H9 (cell line): ENCODE measurements around the gene PFKP. TPM values are rescaled to one million over a fixed set of nuclear protein-coding genes. Genes with fewer than 3 reads are reported as not detected.

ENCODE experiments used
- DNase-seq: peaks from one replicate; pipeline ENCODE4 v3.0.0-alpha.2; 2017
- H2AFZ ChIP-seq: one replicate; pipeline ENCODE4 v1.6.1; 2013; ENCODE audit warnings: mild to moderate bottlenecking, low read length, control low read depth, moderate library complexity
- H2AK5ac ChIP-seq: 2 replicates; pipeline ENCODE4 v1.6.1; 2013; ENCODE audit warnings: low read length, control low read depth, mixed read lengths; ENCODE audit not compliant: insufficient read length
- H2BK120ac ChIP-seq: one replicate; pipeline ENCODE4 v1.6.1; 2013; ENCODE audit warnings: low read depth, mild to moderate bottlenecking, low read length, control low read depth, inconsistent platforms; ENCODE audit not compliant: poor library complexity, severe bottlenecking
- H2BK12ac ChIP-seq: 2 replicates; pipeline ENCODE4 v1.6.1; 2013; ENCODE audit warnings: low read length, control low read depth, mixed read lengths, low read depth; ENCODE audit not compliant: insufficient read length
- H2BK15ac ChIP-seq: 2 replicates; pipeline ENCODE4 v1.6.1; 2013; ENCODE audit warnings: low read depth, low read length, control low read depth
- H2BK20ac ChIP-seq: one replicate; pipeline ENCODE4 v1.6.1; 2013; ENCODE audit warnings: low read depth, mild to moderate bottlenecking, low read length, control low read depth, inconsistent platforms; ENCODE audit not compliant: poor library complexity, severe bottlenecking
- H2BK5ac ChIP-seq: 2 replicates; pipeline ENCODE4 v1.6.1; 2013; ENCODE audit warnings: low read length, control low read depth, mixed read lengths; ENCODE audit not compliant: insufficient read length
- H3K14ac ChIP-seq: 2 replicates; pipeline ENCODE4 v1.6.1; 2013; ENCODE audit warnings: low read length, control low read depth; ENCODE audit not compliant: insufficient read depth
- H3K18ac ChIP-seq: 2 replicates; pipeline ENCODE4 v1.6.1; 2013; ENCODE audit warnings: low read depth, mild to moderate bottlenecking, mixed read lengths, low read length, control low read depth; ENCODE audit not compliant: insufficient read length
- H3K23ac ChIP-seq: 2 replicates; pipeline ENCODE4 v1.6.1; 2013; ENCODE audit warnings: low read length, control low read depth, mixed read lengths, low read depth; ENCODE audit not compliant: insufficient read length
- H3K23me2 ChIP-seq: 2 replicates; pipeline ENCODE4 v1.6.1; 2013; ENCODE audit warnings: low read depth, mild to moderate bottlenecking, mixed read lengths, low read length, control low read depth; ENCODE audit not compliant: insufficient read length, poor library complexity, severe bottlenecking
- H3K27ac ChIP-seq: 2 replicates; pipeline ENCODE4 v1.5.1; 2013; ENCODE audit warnings: low read length, control low read depth, mixed read lengths, low read depth; ENCODE audit not compliant: insufficient read length
- H3K27me3 ChIP-seq: 2 replicates; pipeline ENCODE4 v1.6.1; 2013; ENCODE audit warnings: low read length, control low read depth, inconsistent platforms; ENCODE audit not compliant: insufficient read depth
- H3K4ac ChIP-seq: 2 replicates; pipeline ENCODE4 v1.6.1; 2013; ENCODE audit warnings: low read depth, mild to moderate bottlenecking, control low read depth, inconsistent platforms, low read length, moderate library complexity
- H3K4me1 ChIP-seq: 2 replicates; pipeline ENCODE4 v1.6.1; 2013; ENCODE audit warnings: low read length, control low read depth, inconsistent platforms; ENCODE audit not compliant: insufficient read depth
- H3K4me2 ChIP-seq: 2 replicates; pipeline ENCODE4 v1.6.1; 2013; ENCODE audit warnings: low read length, control low read depth, mixed read lengths; ENCODE audit not compliant: insufficient read length, insufficient read depth
- H3K56ac ChIP-seq: 2 replicates; pipeline ENCODE4 v1.6.1; 2013; ENCODE audit warnings: low read depth, mild to moderate bottlenecking, mixed read lengths, low read length, control low read depth; ENCODE audit not compliant: insufficient read length
- H3K79me1 ChIP-seq: 2 replicates; pipeline ENCODE4 v1.6.1; 2013; ENCODE audit warnings: low read depth, mild to moderate bottlenecking, moderate library complexity, low read length, control low read depth, inconsistent platforms; ENCODE audit not compliant: insufficient read depth, poor library complexity, severe bottlenecking
- H3K79me2 ChIP-seq: 2 replicates; pipeline ENCODE4 v1.6.1; 2013; ENCODE audit warnings: low read length, control low read depth, inconsistent platforms; ENCODE audit not compliant: insufficient read depth
- H3K9ac ChIP-seq: 2 replicates; pipeline ENCODE4 v1.6.1; 2013; ENCODE audit warnings: low read length, control low read depth, mixed read lengths; ENCODE audit not compliant: insufficient read length; ENCODE audit errors: extremely low read depth
- H3K9me3 ChIP-seq: one replicate; pipeline ENCODE4 v1.6.1; 2013; ENCODE audit warnings: low read depth, low read length, inconsistent platforms; ENCODE audit not compliant: control insufficient read depth
- H3T11ph ChIP-seq: one replicate; pipeline ENCODE4 v1.6.1; 2013; ENCODE audit warnings: mild to moderate bottlenecking, low read length, control low read depth, inconsistent platforms
- H4K20me1 ChIP-seq: one replicate; pipeline ENCODE4 v1.6.1; 2013; ENCODE audit not compliant: control insufficient read depth, insufficient read length, insufficient read depth
- H4K5ac ChIP-seq: 2 replicates; pipeline ENCODE4 v1.6.1; 2013; ENCODE audit warnings: low read depth, mild to moderate bottlenecking, mixed read lengths, low read length, control low read depth; ENCODE audit not compliant: insufficient read length
- H4K8ac ChIP-seq: replicated peaks from 2 replicates; pipeline ENCODE4 v1.6.1; 2013; ENCODE audit warnings: low read length, control low read depth, mixed read lengths, low read depth; ENCODE audit not compliant: insufficient read length
- H4K91ac ChIP-seq: 2 replicates; pipeline ENCODE4 v1.6.1; 2013; ENCODE audit warnings: low read depth, mild to moderate bottlenecking, moderate library complexity, mixed read lengths, low read length, control low read depth; ENCODE audit not compliant: insufficient read length
- H3K27ac Mint-ChIP-seq, 3 experiments: 2 replicates in 2 of 3; 3 replicates in 1 of 3; pipeline ENCODE4 v1.8.0; 2020 to 2021; ENCODE audit warnings: mixed read lengths in 3 of 3, mild to moderate bottlenecking in 1 of 3, moderate library complexity in 1 of 3
- H3K27me3 Mint-ChIP-seq: 2 replicates; pipeline ENCODE4 v1.8.0; 2021; ENCODE audit warnings: low read depth, mild to moderate bottlenecking, moderate library complexity, mixed read lengths
- H3K36me3 Mint-ChIP-seq, 3 experiments: 2 replicates in 2 of 3; 3 replicates in 1 of 3; pipeline ENCODE4 v1.8.0; 2020 to 2021; ENCODE audit warnings: low read depth in 3 of 3, mixed read lengths in 3 of 3; ENCODE audit not compliant: insufficient read depth in 1 of 3
- H3K4me1 Mint-ChIP-seq, 2 experiments: 2 replicates each; pipeline ENCODE4 v1.8.0; 2020; ENCODE audit warnings: mixed read lengths in 2 of 2
- H3K4me3 Mint-ChIP-seq, 2 experiments: 2 replicates in 1 of 2; 3 replicates in 1 of 2; pipeline ENCODE4 v1.8.0; 2020 to 2021; ENCODE audit warnings: mild to moderate bottlenecking in 2 of 2, mixed read lengths in 2 of 2, moderate library complexity in 1 of 2
- H3K9me3 Mint-ChIP-seq, 2 experiments: 2 replicates in 1 of 2; 3 replicates in 1 of 2; pipeline ENCODE4 v1.8.0; 2020; ENCODE audit warnings: mild to moderate bottlenecking in 2 of 2, mixed read lengths in 2 of 2, moderate library complexity in 1 of 2
- WGBS: extraction: QIAGEN DNeasy Blood & Tissue Kit; methylation state at CpG from one replicate; pipeline ENCODE4 v1.1.7; 2013; ENCODE audit warnings: missing lambda C conversion rate, low lambda C conversion rate, mixed read lengths; ENCODE audit not compliant: insufficient read length; ENCODE audit errors: extremely low coverage; 5-methylcytosine and 5-hydroxymethylcytosine counted together
- total RNA-seq: library from RNA; stranded (reverse); gene quantifications from 2 replicates; pipeline ENCODE4 v1.2.1, GENCODE V29; 2021
- TF ChIP-seq, protein P1 (sequence below): fragments of 200-600 bp; sonication (generic); conservative IDR thresholded peaks from 3 replicates; pipeline ENCODE4 v1.8.0; 2021; ENCODE audit warnings: antibody characterized with exemption, mild to moderate bottlenecking

Gene PFKP
- total RNA-seq, 1 experiment from 2014 or later: 145 TPM

DNA sequence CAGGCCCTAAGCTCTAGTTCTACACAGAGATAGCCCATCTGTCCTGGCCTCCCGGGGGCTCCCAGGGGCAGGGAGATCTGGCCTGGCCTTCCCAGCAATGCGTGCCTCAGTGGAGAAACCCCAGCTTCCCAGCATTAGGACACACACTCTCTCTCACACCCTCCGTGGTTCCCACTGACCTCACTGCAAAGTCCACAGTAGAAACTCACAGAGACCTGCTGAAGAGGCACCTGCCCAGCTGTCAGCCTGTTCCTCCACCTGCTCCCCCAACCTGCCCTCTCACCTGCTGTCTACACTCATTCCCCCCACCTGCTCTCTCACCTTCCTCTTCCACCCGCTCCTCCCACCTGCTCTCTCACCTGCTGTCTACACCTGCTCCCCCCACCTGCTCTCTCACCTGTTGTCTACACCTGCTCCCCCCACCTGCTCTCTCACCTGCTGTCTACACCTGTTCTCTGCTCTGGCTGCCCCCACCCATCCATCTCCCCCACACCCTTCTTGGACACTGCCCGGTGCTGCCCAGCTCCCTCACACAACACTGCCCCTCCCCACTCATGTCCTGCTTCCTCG, 21.1 kb upstream of the PFKP start:
- Histone ChIP-seq H3K79me1 (no peaks in the 10 kb centered on the region), H4K5ac (no peak overlapping the region), H4K8ac (no peak overlapping the region), H3K27me3 (no peaks in the 10 kb centered on the region), H2BK120ac (no peak overlapping the region), H3K27ac (no peak overlapping the region), H2BK12ac (peak overlapping the region; percentile 8), H2BK15ac (no peak overlapping the region), H4K91ac (no peak overlapping the region), H3K4me2 (no peak overlapping the region), H3K4ac (peak overlapping the region; percentile 10; the same call in 1 of the 2 replicates), H3K56ac (no peak overlapping the region), H2AFZ (no peak overlapping the region), H3K23me2 (peaks cover 4% of the 10 kb centered on the region), H3K4me1 (peaks cover 6% of the 10 kb centered on the region; the same call in 1 of the 2 replicates), H3K79me2 (no peaks in the 10 kb centered on the region), H3K14ac (peak overlapping the region; percentile 83), H4K20me1 (no peaks in the 10 kb centered on the region), H3K9me3 (no peaks in the 10 kb centered on the region), H3K9ac (no peak overlapping the region), H2BK20ac (no peak overlapping the region), H2AK5ac (no peak overlapping the region), H3K23ac (no peak overlapping the region), H2BK5ac (no peak overlapping the region), H3T11ph (no peak overlapping the region), H3K18ac (peak overlapping the region; percentile 57)
- peaks cover 2 to 4% of the 10 kb centered on the region in 2 experiments; a peak in 4 of 5 replicates for H3K9me3 Mint-ChIP-seq
- no peaks in the 10 kb centered on the region; the same call in 1 of the 2 replicates for H3K27me3 Mint-ChIP-seq
- no peak overlapping the region for H3K4me3 Mint-ChIP-seq
- peak overlapping the region in 1 of 3 experiments; percentile 87; a peak in 1 of 7 replicates for H3K27ac Mint-ChIP-seq
- no peak for DNase-seq
- TF ChIP-seq, protein P1, sequence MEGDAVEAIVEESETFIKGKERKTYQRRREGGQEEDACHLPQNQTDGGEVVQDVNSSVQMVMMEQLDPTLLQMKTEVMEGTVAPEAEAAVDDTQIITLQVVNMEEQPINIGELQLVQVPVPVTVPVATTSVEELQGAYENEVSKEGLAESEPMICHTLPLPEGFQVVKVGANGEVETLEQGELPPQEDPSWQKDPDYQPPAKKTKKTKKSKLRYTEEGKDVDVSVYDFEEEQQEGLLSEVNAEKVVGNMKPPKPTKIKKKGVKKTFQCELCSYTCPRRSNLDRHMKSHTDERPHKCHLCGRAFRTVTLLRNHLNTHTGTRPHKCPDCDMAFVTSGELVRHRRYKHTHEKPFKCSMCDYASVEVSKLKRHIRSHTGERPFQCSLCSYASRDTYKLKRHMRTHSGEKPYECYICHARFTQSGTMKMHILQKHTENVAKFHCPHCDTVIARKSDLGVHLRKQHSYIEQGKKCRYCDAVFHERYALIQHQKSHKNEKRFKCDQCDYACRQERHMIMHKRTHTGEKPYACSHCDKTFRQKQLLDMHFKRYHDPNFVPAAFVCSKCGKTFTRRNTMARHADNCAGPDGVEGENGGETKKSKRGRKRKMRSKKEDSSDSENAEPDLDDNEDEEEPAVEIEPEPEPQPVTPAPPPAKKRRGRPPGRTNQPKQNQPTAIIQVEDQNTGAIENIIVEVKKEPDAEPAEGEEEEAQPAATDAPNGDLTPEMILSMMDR: no peak
- H3K36me3 Mint-ChIP-seq: peaks cover 2 to 4% (median 2%) of the 10 kb centered on the region in 3 experiments; a peak in 4 of 7 replicates
- no CpG with 5 or more reads among the region's 6 CpGs for WGBS
- peaks cover 21 to 35% of the 10 kb centered on the region in 2 experiments for H3K4me1 Mint-ChIP-seq
